CD4-positive, alpha-beta T cell treated with Interleukin-1 beta for 1 hour (primary cell): Measurements from ENCODE around the gene OOSP3.
A peak's percentile ranks its signal among the peaks of the same experiment; 100 is the strongest.
"Not testable (repeated sequence)": the region's sequence is repeated elsewhere in the genome, so short reads cannot be mapped to it uniquely, and the experiment has no call there.

Experiments
- DNase-seq, 2 donors: peaks; one replicate each; pipeline ENCODE4 v3.0.0-alpha.2; 2020 to 2022

Gene OOSP3

DNA sequence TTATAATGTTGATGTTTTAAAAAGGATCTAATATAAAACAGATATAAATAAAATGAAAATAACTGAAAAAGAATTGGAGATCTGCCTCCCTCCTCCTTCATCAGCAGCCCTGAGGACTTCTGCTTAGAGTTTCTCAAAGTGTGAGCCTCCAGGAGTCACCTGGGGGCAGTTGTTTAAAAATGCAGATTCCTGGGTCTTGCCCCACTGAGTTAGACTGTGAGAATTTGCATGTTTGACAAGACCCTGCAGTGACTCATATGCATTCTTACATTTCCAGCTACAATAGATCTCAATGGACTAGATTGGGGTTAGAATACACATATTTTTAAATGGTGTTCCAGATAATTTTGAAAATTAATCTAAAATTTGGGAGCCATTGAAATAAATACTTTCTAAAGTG, 798 bp upstream of the OOSP3 start:
- no peak for DNase-seq

DNA sequence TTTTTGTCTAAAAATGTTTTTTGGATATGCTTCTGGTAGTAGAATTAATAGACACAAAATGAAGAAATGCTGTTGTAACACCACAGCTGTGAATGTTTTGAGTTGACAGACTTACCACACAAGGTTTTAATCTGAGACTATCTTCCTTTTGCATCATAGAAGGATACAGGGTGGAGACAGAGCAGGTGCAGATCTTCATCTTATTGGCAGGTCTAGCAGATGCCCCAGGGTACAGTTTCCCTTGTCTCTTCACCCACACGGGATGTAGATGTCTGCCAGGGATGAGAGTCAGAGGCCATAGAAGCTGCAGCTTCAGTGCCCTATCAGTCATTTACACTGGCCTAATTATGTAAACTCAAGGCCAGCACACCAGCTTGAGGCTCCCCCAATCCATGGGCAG, 985 bp downstream of the OOSP3 start:
- DNase-seq: no peak

DNA sequence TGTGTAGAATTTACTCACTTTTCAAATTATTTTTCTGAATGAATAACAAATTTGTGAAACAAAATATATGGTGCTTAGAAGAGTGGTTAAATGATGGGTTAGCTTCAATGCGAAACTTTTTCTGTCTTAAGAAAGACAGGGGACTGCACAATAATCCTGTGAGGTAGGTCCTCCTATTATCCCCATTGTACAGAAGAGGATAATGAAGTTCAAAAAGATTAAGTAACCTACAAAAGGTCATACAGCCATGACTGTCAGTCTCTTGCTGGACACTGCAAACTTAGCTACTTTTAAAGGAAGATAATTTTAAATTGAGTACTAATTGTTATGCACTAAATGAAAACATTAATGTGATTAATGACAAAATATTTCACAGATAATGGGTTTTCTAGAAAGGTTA, 5.0 kb downstream of the OOSP3 start:
- no peak for DNase-seq

DNA sequence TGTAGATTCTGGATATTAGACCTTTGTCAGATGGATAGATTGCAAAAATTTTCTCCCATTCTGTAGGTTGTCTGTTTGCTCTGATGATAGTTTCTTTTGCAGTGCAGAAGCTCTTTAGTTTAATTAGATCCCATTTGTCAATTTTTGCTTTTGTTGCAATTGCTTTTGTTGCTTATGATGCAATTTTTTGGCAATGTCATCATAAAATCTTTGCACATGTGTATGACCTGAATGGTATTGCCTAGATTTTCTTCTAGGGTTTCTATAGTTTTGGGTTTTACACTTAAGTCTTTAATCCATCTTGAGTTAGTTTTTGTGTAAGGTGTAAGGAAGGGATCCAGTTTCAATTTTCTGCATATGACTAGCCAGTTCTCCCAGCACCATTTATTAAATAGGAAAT, 8.6 kb downstream of the OOSP3 start:
- not testable (repeated sequence) for DNase-seq

DNA sequence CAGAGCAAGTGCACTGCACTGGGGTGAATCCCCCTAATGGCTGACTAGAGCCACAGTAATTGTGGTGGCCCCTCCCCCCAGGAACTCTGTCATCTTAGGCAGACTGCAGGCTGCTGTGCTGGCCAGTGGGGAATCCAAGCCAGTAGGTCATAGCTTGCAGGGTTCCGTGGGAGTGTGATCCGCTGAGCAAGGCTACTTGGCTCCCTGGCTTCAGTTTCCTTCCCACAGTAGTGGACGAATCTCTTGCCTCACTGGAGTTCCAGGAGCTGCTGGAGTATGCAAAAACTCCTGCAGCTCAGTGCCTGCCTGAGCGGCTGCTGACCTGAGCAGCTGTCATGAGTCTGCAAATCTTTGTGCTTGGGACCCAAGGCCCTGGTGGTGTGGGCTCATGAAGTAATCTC, 13.2 kb downstream of the OOSP3 start:
- DNase-seq: no peak

DNA sequence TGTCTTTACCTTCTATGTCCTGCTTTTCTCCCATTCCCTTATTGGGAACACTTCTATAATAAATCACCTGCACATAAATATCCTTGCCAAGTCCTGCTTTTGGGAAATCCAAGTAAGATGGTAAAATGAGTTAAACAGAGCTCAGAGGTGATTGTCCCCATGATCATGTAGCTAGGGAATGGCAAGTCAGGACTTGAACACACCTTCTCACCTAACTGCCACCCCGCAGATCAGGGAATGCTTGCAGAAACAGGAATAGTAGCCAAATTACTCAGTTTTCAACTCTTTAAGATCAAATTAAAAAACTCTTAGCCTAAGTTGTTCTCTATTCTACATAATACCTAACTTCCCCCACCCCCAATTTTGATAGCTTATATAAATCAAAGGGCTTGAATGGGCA, 16.0 kb downstream of the OOSP3 start:
- no peak for DNase-seq

DNA sequence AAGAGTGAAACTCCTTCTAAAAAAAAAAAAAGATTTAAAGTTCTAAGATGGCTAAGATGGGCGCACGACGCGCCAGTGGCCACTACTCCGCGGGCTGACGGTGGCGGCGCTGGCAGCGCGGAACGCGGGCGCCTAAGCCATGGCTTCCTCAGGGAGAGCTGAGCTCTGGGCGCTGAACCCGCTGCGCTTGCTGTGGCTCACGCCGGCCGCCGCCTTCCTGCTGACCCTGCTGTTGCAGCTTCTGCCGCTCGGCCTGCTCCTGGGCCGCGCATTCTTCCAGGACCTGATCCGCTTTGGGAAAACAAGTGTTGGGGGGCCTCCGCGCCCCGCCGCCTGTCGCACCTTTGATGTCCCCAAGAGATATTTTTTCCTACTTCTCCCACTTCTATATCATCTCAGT, 19.5 kb downstream of the OOSP3 start:
- no peak for DNase-seq

DNA sequence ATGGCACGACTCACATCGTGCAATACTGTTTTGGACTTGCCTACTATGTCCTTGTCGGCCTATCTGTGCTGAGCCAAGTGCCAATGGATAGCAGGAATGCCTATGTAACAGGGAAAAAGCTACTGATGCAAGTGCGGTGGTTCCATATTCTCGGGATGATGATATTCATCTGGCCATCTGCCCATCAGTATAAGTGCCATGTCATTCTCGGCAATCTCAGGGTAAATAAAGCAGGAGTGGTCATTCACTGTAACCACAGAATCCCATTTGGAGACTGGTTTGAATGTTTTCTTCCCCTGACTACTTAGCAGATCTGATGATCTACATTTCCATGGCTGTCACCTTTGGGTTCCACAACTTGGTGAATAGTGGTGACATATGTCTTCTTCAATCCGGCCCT, 20.1 kb downstream of the OOSP3 start:
- no peak for DNase-seq

DNA sequence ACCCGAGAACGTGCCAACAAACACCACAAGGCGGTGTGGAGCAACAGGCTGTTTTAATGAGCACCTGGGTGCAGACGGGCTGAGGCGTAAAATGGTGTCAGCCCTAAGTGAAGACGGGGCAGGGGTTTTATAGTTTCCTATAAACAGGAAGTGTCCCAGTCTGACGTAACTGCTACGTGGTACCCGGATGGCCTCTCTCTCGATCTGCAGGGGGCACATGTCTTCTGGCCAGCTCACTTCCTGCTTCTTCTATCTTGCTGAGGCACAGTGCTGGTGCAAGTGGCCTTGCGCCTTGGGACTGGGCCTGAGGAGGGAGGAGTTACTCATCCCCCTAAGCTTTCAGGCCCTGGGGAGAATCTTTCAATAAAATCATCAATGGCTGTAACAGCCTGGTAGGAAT, 20.9 kb downstream of the OOSP3 start:
- no peak for DNase-seq

DNA sequence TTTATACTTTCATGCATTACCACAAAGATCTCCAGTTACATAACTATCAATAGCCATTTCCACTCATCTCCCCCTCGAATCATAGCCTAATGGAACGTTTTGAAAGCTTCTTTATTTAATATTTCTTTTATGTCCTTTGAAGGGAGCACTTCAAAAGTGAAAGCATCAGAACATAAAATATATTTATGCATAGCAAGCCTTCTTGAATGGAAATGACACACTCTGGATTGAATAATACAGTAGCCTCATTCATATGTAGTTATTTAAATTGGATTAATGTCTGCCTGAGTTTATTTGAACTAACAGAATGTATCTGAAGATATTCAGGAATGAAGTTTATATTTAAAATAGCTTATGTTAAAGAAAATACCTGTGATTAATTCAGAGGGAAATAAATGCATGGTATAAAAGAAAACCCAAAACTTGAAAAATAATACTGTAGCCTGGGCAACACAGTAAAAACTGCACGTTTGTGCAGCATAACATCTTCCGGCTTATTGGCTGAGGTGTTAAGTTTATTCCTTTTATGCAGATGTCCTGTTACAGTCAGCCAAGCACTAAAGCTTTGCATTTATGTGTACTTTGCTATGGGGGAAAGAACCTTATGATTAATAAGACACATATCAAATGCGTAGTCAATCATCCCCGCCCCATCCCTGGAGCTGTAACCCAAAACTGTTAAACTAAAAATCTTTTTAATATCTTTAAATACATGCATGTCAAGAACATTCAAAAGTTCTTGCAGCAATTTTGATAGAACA, 22.0 kb downstream of the OOSP3 start:
- no peak for DNase-seq

DNA sequence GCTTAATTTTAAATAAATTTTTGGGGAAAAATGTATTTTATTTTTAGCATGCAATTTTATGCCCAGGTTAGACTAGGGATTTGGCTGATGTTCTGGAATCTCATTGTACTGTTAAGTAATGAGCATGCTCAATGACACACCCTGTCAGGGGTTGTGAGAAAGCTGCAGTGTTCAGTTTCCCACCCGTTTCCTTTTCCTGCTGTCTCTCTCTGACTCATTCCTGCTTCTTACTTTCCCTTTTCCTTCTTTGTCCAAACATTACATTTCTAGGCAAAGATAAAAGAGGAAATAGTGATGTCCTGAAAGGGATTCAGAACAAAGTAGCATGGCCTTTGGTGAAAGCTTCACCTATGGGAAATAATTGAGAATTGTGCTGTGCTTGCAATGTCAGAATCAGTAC, 22.7 kb downstream of the OOSP3 start:
- no peak for DNase-seq

DNA sequence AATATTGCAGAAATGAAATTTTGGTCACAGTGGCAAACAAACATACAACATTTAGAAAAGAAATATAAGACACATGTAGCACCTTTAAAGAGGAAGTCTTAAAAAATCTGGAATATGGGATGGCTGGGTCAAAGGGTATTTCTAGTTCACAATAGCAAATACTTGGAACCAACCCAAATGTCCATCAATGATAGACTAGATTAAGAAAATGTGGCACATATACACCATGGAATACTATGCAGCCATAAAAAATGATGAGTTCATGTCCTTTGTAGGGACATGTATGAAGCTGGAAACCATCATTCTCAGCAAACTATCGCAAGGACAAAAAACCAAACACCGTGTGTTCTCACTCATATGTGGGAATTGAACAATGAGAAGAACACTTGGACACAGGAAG, 25.0 kb downstream of the OOSP3 start:
- not testable (repeated sequence) for DNase-seq

DNA sequence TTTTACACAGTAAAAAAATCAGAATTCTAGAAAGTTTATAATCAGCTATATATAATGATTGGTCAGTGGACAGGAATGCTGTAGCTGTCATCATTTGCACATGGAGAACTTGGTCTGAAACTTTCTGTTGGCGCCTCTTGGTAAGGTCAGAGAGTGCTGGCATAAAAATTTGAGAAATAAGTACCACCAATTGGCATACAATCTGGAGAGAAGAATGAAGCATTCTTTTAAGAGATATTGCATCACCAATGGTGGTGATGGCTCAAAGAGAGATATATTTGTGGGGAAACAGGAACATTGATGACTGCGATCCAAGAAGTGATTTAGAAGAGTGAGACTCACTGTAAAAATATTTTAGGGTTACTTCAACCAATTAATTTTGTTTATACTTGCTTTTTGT, 39.9 kb downstream of the OOSP3 start:
- DNase-seq: no peak

DNA sequence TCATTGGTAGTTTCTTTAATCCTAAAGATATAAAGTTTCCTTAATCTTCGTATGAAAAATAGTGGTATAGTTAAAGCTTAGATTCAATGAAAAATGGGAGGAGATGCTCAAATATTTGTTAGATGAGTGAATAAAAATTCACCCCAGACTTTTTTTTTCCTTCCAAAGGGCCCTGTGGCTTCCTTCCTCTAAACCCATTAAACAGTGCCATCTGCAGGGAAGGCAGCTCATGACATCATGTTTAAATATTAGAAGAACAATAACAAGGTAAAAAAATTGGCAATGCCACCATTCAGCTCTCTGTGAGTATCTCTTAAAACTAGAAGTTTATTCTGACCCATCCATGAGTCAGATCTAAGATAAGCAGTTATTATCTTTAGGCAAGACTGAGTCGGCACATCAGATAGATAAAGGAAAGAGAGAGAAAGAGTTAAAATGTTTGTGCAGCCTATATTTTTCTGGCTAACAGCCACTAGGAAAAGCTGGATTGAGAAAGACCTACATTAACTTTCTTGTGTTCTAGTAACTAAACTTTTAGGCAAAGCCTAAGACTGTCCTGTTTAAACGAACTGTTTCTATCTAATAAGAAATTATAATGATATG, 40.5 kb downstream of the OOSP3 start:
- peak; percentile 1 to 33 for DNase-seq

DNA sequence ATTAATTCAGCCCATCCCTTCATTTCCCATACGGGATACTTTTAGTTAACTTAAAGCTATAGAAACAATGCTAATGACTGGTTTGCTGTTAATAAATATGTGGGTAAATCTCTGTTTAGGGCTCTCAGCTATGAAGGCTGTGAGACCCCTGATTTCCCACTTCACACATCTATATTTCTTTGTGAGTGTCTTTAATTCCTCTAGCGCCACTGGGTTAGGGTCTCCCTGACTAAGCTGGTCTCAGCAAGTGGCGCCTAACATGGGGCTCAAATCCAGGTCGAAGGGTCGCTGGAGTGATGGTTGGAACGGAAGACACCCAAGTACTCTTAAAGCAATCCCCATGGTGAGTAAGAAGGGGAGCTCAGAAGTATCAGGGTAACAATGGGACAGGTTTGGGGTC, 45.2 kb downstream of the OOSP3 start:
- peak in 1 of 2 donors; percentile 2 for DNase-seq

DNA sequence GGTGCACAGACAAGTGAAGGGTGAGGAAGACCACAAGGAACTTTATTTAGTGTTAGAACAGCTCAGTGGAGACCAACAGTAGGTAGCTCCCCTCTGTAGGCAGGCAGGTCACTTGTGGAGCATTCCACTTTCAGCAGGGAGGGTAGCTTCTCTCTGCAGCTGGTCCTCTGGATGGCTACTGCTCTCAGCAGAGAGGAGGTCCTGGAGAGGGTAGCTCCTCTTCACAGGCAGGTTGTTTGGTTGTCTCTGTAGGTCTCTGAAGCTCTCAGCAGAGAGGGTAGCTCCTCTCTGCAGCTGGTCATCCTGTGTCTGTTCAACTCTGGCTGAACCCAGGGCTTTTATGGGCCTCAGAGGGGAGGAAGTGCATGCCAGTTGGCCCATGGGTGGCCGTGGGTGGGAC, 53.1 kb downstream of the OOSP3 start:
- DNase-seq: no peak

DNA sequence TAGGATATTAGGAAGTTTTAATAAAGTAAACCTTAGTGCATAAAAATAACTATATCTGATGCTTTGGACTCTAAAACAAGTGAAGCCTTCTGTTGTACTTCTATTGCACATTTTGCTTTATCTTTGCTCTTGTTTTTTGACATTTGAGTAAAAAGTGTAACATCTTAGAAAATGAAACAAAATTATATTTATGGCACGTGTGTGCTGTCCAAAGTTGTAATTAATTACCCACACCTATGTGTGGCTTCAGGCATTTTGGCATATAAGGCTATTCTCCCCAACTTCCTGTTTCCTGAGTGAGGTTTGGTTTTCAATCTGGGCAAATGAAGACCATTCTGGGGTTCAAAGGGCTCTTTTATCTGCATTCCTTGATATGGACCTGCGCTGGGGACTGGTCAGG, 59.5 kb downstream of the OOSP3 start, which contains the start of gene OOSP1:
Gene OOSP1, plus strand, starts transcription at position 301 of the 400 bp plus-strand sequence. Its CDS starts 23 bp downstream, at position 324.
- DNase-seq: no peak

DNA sequence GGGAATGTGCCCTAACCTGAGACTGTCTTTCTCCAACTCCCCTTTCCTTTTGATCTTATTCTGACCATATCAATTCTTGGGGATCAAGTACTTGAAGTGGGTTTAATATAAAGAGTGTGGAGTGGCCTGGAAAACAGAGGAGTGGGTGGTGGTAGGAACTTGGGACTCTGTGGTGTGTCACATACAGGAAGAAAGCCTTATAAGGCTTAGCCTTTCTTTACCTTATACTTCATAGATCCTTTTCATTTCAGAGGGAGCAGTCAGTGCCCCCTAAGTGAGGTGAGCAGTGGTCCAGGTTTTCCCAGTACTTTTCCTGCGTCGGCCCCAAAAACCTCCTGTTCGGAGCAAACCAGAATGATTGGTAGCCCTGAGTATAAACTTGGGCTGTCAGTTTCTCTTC, 60.1 kb downstream of the OOSP3 start:
- no peak for DNase-seq

DNA sequence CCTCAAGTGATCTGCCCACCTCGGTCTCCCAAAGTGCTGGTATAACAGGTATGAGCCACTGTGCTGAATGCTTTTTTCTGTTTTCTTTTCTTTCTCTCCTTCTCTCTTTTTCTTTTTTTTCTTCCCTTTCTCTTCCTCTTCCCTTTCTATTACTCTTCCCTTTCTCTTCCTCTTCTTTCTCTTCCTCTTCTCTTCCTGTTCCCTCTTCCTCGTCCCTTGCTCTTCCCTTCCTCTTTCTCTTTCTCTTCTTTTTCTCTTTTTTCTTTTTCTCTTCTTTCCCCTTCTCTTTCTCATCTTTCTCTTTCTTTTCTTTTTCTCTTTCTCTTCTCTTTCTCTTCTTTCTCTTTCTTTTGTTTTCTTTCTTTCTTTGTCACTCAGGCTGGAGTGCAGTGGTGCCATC, 60.9 kb downstream of the OOSP3 start:
- no peak for DNase-seq

DNA sequence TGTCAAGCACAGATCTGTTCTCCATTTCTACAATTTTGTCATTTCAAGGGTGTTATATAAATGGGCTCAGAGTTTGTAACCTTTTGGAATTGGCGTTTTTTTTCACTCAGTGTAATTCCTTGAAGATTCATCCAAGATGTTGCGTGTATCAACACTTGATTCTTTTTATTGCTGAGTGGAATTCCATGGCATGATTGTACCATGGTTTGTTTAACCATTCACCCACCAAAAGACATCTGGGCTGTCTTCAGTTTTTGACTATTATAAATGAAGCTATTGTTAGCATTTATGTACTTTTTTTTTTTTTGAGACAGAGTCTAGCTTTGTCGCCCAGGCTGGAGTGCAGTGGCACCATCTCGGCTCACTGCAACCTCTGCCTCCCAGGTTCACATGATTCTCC, 62.5 kb downstream of the OOSP3 start:
- DNase-seq: no peak

DNA sequence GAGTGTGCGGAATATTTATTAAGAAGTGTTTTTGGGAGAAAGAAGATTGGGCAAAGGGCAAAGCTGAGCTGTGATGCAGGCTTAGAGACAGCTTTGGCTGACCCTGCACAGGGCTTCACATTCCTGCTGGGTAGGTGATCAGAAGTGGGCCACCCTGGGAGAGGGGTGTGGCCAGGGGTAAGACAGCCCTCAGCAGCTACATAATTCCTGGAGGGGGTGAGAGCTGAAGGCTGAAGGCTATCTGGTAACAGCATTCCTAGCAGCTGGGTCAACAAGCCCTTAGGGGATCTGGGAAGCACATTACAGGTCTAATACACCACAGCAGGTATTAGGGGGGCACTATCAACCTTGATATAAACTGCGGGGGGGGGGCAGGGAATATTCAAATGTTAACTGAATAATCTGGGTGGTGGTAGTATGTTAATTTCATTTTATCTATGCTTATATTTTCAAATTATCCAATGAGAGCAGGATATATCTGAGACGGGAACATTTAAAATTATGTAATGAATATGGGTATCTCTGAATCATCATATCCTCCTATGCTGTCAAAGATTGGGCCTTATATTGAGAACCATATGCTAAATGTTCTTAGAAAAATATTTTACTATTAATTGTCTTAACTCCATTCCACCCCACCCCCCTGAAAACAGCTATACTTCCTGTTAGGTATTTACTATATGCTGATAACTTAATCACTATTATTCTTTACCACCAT, 65.6 kb downstream of the OOSP3 start:
- no peak for DNase-seq

DNA sequence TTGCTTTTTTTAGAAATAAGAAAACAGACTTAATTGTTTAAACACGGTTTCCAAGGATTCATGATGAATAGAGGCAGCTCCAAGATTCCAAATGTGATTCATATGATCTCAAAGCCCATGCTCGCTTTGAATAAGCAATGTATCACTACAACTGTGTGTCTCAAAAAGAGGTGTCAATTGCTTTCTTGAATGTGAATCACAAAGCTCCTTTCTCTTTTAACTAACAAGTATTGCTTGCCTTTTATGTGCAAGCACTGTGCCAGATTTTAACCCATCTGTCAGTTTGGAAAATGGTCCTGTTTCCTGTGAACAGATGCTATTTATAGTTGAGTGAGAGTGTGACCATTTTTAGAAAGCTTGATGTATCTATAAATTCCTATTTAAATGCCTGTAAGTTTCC, 66.1 kb downstream of the OOSP3 start:
- no peak for DNase-seq
